Fibroblast of the conjunctiva (primary cell): Measurements from ENCODE around the gene PDPN.

Experiments
- DNase-seq: peaks from one replicate; pipeline ENCODE4 v3.0.0-alpha.2; 2010; ENCODE audit warnings: low read depth

Gene PDPN

GRCh38 chr1:13577846-13578245 is 5.8 kb upstream of the PDPN start:
- DNase-seq, result no peak

DNA sequence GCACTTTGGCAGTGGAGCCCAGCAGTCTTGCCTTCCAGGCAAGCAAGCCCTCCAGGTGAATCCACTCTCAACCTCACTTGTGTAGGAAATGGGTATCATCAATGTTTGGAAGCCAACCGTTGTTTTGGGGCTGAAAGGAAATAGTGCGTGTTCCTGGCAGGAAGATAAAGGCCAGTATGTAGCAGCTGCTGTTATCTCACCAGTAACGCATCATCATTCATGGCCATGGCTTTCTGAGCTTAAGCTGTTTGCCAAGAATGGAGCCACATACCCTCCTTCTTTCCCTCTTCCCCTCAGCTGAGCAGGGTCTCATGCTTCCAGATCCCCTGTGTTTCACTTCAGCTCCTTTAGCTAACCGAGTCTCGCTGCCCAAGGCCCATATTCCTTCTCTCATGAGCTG is 2.2 kb upstream of the PDPN start:
- no peak for DNase-seq

GRCh38 chr1:13582713-13583443 is 754 bp upstream of the PDPN start:
- DNase-seq, result no peak

- no peak for DNase-seq
Measured at GRCh38 chr1:13583966-13584791, 547 bp downstream of the PDPN start.

GRCh38 chr1:13584876-13585611 is 1.4 kb downstream of the PDPN start:
- no peak for DNase-seq

- no peak for DNase-seq
Measured at GRCh38 chr1:13585612-13585991, 2.0 kb downstream of the PDPN start.

- no peak for DNase-seq
Measured at GRCh38 chr1:13586001-13586400, 2.4 kb downstream of the PDPN start.

- DNase-seq, result no peak
Measured at GRCh38 chr1:13587256-13588030, 3.8 kb downstream of the PDPN start.

GRCh38 chr1:13588946-13589796 is 5.5 kb downstream of the PDPN start:
- DNase-seq, result no peak

DNA sequence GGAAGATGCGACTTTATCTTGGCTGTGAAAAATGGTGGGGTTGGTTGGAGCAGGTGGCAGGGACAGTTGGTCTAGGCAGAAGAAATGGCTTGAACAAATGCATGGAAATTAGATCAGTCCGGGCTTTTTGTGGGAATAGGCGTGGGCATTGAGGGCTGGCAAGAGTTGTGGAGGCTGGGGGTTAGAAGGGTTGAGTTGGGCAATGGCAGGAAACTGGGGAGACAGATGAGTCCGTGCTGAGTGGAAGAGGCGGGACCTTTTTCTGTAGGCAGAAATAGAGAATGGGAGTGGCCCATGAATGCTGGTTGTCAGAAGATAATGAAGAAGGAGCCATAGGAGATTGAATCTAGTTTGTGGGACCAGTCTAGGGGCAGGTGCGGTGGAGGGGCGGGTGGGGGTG is 6.9 kb downstream of the PDPN start:
- no peak for DNase-seq

- peak; percentile 61 for DNase-seq
Measured at GRCh38 chr1:13593511-13594131, 10.0 kb downstream of the PDPN start.

DNA sequence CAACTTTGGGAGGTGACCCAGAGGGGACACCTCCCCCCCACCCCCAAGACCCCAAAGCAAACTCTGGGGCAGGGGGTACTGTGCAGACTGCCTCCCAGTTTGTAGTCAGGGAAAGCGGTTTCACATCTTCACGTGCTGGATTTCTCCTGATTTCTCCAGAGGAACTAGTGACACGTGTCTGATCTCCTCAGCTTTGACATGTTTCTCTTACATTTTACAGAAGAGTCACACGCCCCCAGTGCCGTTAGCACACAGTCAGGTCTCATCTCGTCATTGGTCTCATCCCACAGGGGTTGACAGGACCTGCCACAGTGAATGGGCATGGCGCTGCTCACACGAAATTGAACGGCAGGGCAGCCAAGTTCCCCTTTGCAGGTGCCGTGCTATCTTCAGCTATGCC is 11.8 kb downstream of the PDPN start:
- DNase-seq, result no peak

DNA sequence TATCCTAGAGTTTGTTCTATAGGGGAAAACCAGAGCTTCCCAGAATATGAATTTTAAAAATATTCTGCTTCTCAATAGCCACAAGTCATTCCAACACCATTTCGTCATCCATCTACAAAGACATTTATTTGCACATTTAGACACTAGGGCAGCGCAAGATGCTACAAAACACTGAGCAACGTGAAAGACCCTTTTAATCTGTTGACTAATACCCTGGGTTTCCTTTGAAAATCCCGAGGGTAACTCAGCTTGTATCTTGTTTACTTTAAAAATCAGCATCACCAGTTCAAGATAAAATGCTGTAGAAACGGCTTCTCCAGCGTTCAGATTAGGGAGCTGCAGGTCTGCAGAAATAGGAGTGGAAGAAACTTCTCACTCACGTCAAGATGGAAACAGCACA is 13.5 kb downstream of the PDPN start:
- no peak for DNase-seq

GRCh38 chr1:13600762-13601453 is 17.3 kb downstream of the PDPN start:
- DNase-seq, result no peak

DNA sequence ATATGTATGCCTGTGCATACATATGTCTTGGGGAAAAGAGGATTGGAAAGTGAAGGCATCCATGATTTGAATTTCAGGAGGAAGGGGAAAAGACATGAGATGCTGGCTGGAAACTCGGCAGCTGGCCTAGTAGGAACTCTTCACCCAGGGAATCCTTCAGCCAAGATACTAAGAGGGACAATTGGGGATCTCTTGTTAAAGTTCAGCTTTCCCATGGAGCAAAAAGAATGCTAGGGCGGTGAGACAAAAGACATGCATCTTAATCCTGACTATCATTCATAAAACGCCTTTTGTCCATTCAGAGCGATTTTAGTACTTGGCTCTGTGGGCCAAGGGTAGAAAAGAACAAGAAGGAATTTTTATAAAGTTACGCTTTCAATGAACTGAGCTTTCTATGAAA is 20.5 kb downstream of the PDPN start:
- no peak for DNase-seq

DNA sequence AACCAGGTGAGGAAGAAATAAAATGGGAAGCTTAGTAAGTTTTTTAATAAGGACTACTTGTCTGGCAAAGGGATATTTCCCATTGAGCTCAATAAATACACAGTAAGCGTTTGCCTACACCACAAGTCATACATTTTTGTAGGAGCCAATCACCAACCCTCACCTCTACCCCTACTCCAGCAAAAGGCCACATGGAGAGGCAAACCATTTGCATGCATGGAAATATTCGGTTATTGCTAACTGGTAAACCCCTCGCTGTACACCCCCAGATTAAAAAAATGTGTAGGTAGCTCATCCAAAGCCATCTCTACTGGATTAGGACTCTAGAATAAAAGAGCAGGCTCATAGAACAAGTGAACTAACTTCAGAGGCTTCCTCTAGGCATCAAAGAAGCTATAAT is 21.1 kb downstream of the PDPN start:
- DNase-seq, result no peak

- DNase-seq, result peak; percentile 44
Measured at GRCh38 chr1:13605159-13605558, 21.5 kb downstream of the PDPN start.

DNA sequence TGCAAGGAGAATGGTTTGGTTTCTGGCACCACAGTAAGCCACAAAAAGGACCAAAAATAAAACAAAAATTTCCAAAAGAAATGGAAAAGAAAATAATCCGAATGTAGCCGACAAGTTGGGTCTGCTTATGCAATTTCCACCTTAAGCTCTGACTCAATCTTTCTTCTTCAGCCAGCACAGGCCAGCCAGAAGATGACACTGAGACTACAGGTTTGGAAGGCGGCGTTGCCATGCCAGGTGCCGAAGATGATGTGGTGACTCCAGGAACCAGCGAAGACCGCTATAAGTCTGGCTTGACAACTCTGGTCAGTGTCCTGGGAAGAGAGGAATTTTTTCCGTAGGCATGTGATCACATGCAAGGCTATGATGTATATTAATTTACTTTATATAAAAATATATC is 23.4 kb downstream of the PDPN start:
- DNase-seq, result no peak

- peak; percentile 38 for DNase-seq
Measured at GRCh38 chr1:13616234-13616633, 32.6 kb downstream of the PDPN start.

DNA sequence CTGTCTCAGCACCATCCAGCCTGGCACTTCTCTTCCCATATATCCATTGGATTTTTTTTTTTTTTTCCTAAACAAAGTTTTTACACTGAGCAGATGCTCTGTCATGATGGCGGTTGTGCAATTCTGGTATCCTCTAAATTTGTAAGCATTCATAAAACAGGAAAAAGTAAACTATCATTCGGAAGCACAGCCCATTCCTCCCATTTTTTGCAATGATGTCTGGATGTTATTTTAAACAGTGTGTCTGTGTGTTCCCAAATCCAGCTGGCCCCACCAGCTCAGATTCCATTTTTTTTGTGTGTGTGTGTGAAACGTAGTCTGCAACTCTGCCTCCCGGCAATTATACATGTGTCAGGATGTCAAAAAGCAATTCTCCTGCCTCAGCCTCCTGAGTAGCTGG is 33.5 kb downstream of the PDPN start:
- DNase-seq, result no peak
